A549 (cell line): Measurements from ENCODE around the gene STBD1.

Source experiments
- CEBPB ChIP-seq, 2 experiments: fragments of >200 bp in 1 of 2; sonication (Bioruptor Twin) in 1 of 2; formaldehyde crosslinking in 1 of 2; IDR thresholded peaks; 2 replicates each; pipeline ENCODE4 v1.6.1; 2012 to 2016
- ELK1 ChIP-seq: fragments of 150-350 bp; IDR thresholded peaks from 2 replicates; pipeline ENCODE4 v1.6.1; 2014; ENCODE audit warnings: low read depth, mild to moderate bottlenecking, low read length
- EP300 ChIP-seq, 2 experiments: fragments of >200 bp; sonication (Bioruptor Twin); formaldehyde crosslinking; IDR thresholded peaks; 2 replicates in 1 of 2; 3 replicates in 1 of 2; pipeline ENCODE4 v1.6.1; 2016 to 2017
- FOSL2 ChIP-seq, 2 experiments: fragments of 450-650 bp in 1 of 2; fragments of >200 bp in 1 of 2; sonication (Bioruptor Twin) in 1 of 2; formaldehyde crosslinking; IDR thresholded peaks; 2 replicates each; pipeline versions ENCODE4 v1.5.0 to v1.6.1; 2016 to 2020; ENCODE audit warnings: mild to moderate bottlenecking in 1 of 2, moderate library complexity in 1 of 2
- MAX ChIP-seq: IDR thresholded peaks from 2 replicates; pipeline ENCODE4 v1.6.1; 2012
- PHF8 ChIP-seq: fragments of 200-600 bp; sonication (generic); IDR thresholded peaks from 2 replicates; pipeline ENCODE4 v1.6.1; 2016; ENCODE audit warnings: low read depth, mild to moderate bottlenecking, antibody characterized with exemption, moderate library complexity, borderline replicate concordance
- POLR2A ChIP-seq: IDR thresholded peaks from 2 replicates; pipeline ENCODE4 v1.6.1; 2012; ENCODE audit warnings: mild to moderate bottlenecking, low read length
- RCOR1 ChIP-seq: fragments of 150-350 bp; IDR thresholded peaks from 2 replicates; pipeline ENCODE4 v1.6.1; 2014; ENCODE audit warnings: antibody characterized with exemption, low read length, low read depth
- RNF2 ChIP-seq: fragments of 200-600 bp; sonication (generic); IDR thresholded peaks from 2 replicates; pipeline ENCODE4 v1.6.1; 2016; ENCODE audit warnings: low read depth, mild to moderate bottlenecking, antibody characterized with exemption, moderate library complexity, borderline replicate concordance
- USF2 ChIP-seq: fragments of 450-650 bp; IDR thresholded peaks from 2 replicates; pipeline ENCODE4 v1.6.1; 2014; ENCODE audit warnings: antibody characterized with exemption
- ZFP36 ChIP-seq: fragments of 450-650 bp; IDR thresholded peaks from 2 replicates; pipeline ENCODE4 v1.6.1; 2014; ENCODE audit warnings: borderline replicate concordance; ENCODE audit not compliant: partially characterized antibody
- TF ChIP-seq, protein P1 (sequence below): fragments of >200 bp; sonication (Bioruptor Twin); formaldehyde crosslinking; IDR thresholded peaks from 3 replicates; pipeline ENCODE4 v1.5.1; 2016
- TF ChIP-seq, protein P2 (sequence below): IDR thresholded peaks from 2 replicates; pipeline ENCODE4 v1.6.1; 2012

GRCh38 chr4:76277667-76278066 is 28.9 kb upstream of the STBD1 start:
- no peak for TF ChIP-seq RCOR1
- TF ChIP-seq, protein P1, sequence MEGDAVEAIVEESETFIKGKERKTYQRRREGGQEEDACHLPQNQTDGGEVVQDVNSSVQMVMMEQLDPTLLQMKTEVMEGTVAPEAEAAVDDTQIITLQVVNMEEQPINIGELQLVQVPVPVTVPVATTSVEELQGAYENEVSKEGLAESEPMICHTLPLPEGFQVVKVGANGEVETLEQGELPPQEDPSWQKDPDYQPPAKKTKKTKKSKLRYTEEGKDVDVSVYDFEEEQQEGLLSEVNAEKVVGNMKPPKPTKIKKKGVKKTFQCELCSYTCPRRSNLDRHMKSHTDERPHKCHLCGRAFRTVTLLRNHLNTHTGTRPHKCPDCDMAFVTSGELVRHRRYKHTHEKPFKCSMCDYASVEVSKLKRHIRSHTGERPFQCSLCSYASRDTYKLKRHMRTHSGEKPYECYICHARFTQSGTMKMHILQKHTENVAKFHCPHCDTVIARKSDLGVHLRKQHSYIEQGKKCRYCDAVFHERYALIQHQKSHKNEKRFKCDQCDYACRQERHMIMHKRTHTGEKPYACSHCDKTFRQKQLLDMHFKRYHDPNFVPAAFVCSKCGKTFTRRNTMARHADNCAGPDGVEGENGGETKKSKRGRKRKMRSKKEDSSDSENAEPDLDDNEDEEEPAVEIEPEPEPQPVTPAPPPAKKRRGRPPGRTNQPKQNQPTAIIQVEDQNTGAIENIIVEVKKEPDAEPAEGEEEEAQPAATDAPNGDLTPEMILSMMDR = no peak
- no peak for TF ChIP-seq PHF8
- no peak for TF ChIP-seq EP300 (IDR thresholded peaks at IDR 0.05)
- TF ChIP-seq POLR2A = no peak
- TF ChIP-seq MAX = no peak
- no peak for TF ChIP-seq ZFP36
- no peak for TF ChIP-seq CEBPB (IDR thresholded peaks at IDR 0.05)
- TF ChIP-seq, protein P2, sequence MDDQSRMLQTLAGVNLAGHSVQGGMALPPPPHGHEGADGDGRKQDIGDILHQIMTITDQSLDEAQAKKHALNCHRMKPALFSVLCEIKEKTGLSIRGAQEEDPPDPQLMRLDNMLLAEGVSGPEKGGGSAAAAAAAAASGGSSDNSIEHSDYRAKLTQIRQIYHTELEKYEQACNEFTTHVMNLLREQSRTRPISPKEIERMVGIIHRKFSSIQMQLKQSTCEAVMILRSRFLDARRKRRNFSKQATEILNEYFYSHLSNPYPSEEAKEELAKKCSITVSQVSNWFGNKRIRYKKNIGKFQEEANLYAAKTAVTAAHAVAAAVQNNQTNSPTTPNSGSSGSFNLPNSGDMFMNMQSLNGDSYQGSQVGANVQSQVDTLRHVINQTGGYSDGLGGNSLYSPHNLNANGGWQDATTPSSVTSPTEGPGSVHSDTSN = no peak
- TF ChIP-seq ELK1 = no peak
- TF ChIP-seq USF2 = no peak
- no peak for TF ChIP-seq RNF2
- no peak for TF ChIP-seq FOSL2 (IDR thresholded peaks at IDR 0.05)
- TF ChIP-seq FOSL2 (CRISPR knock-in tag; IDR thresholded peaks at IDR 0.05) = no peak
